ENCODE data around the gene SPATA3. TPM values are rescaled to one million over a fixed set of nuclear protein-coding genes. Genes with fewer than 3 reads are reported as not detected.

The SPATA3 gene
- total RNA-seq, 1 donor from 2014 or later = not detected

- Histone ChIP-seq H3K9ac (ENCODE audit: low read length) (no peak overlapping the region), H4K20me1 (ENCODE audit: insufficient read depth, low read length) (no peaks in the 10 kb centered on the region), H3K36me3 (ENCODE audit: insufficient read depth, low read length) (no peaks in the 10 kb centered on the region), H3K9me3 (ENCODE audit: insufficient read depth, low read depth, low read length) (no peaks in the 10 kb centered on the region), H3K4me3 (ENCODE audit: insufficient read depth, low read depth, low read length) (no peak overlapping the region), H3K27me3 (ENCODE audit: insufficient read depth, low read length) (peaks cover 65% of the 10 kb centered on the region), H3K4me1 (ENCODE audit: insufficient read depth, low read length) (no peaks in the 10 kb centered on the region), H2AFZ (ENCODE audit: low read depth, low read length) (no peak overlapping the region), H3K4me2 (ENCODE audit: low read length) (no peak overlapping the region), H3K79me2 (ENCODE audit: insufficient read depth, low read length) (no peaks in the 10 kb centered on the region), H3K27ac (ENCODE audit: low read depth, low read length) (no peak overlapping the region)
- TF ChIP-seq EZH2 (IDR thresholded peaks at IDR 0.05; ENCODE audit: insufficient read depth, low read length) (no peak), CTCF (IDR thresholded peaks at IDR 0.05; ENCODE audit: insufficient read depth, low read depth, low read length) (no peak)
- Mint-ChIP-seq H3K27ac (ENCODE audit: unreplicated experiment) (no peak overlapping the region), H3K4me1 (ENCODE audit: low read depth, unreplicated experiment) (peaks cover 2% of the 10 kb centered on the region), H3K4me3 (ENCODE audit: unreplicated experiment) (no peak overlapping the region), H3K36me3 (ENCODE audit: low read depth, unreplicated experiment) (no peaks in the 10 kb centered on the region), H3K9me3 (ENCODE audit: unreplicated experiment) (peaks cover 6% of the 10 kb centered on the region), H3K27me3 (ENCODE audit: low read depth, unreplicated experiment) (peaks cover 71% of the 10 kb centered on the region)
- FAIRE-seq = no peak
- DNase-seq (ENCODE audit: low read depth) = no peak
Measured at GRCh38 chr2:231036131-231036530, 40.2 kb downstream of the SPATA3 start.

GRCh38 chr2:231036578-231037106, 40.7 kb downstream of the SPATA3 start:
- H3K4me3 ChIP-seq (ENCODE audit: insufficient read depth, low read depth, low read length) = no peak overlapping the region
- DNase-seq (ENCODE audit: low read depth) (no peak), FAIRE-seq (no peak)
- Mint-ChIP-seq H3K4me3 (ENCODE audit: unreplicated experiment) (peak overlapping the region; percentile 62), H3K4me1 (ENCODE audit: low read depth, unreplicated experiment) (peaks cover 2% of the 10 kb centered on the region), H3K27me3 (ENCODE audit: low read depth, unreplicated experiment) (peaks cover 69% of the 10 kb centered on the region), H3K36me3 (ENCODE audit: low read depth, unreplicated experiment) (no peaks in the 10 kb centered on the region), H3K9me3 (ENCODE audit: unreplicated experiment) (peaks cover 6% of the 10 kb centered on the region), H3K27ac (ENCODE audit: unreplicated experiment) (no peak overlapping the region)
- H2AFZ ChIP-seq (ENCODE audit: low read depth, low read length) = no peak overlapping the region
- H3K27ac ChIP-seq (ENCODE audit: low read depth, low read length) = no peak overlapping the region
- no peak overlapping the region for H3K4me2 ChIP-seq (ENCODE audit: low read length)
- TF ChIP-seq EZH2 (IDR thresholded peaks at IDR 0.05; ENCODE audit: insufficient read depth, low read length) (no peak), CTCF (IDR thresholded peaks at IDR 0.05; ENCODE audit: insufficient read depth, low read depth, low read length) (no peak)
- H3K36me3 ChIP-seq (ENCODE audit: insufficient read depth, low read length) = no peaks in the 10 kb centered on the region
- peaks cover 64% of the 10 kb centered on the region for H3K27me3 ChIP-seq (ENCODE audit: insufficient read depth, low read length)
- no peaks in the 10 kb centered on the region for H3K9me3 ChIP-seq (ENCODE audit: insufficient read depth, low read depth, low read length)
- H3K79me2 ChIP-seq (ENCODE audit: insufficient read depth, low read length) = no peaks in the 10 kb centered on the region
- no peaks in the 10 kb centered on the region for H4K20me1 ChIP-seq (ENCODE audit: insufficient read depth, low read length)
- no peaks in the 10 kb centered on the region for H3K4me1 ChIP-seq (ENCODE audit: insufficient read depth, low read length)
- no peak overlapping the region for H3K9ac ChIP-seq (ENCODE audit: low read length)

GRCh38 chr2:231037202-231037730, 41.3 kb downstream of the SPATA3 start, which contains the start of gene C2orf72:
Gene C2orf72 (plus strand): TSS chr2:231037523. CDS start chr2:231037566, 43 bp downstream.
- Mint-ChIP-seq H3K9me3 (ENCODE audit: unreplicated experiment) (peaks cover 6% of the 10 kb centered on the region), H3K4me3 (ENCODE audit: unreplicated experiment) (peak within 1 kb of the TSS; percentile 69)
- no peak within 1 kb of the TSS for H3K27ac ChIP-seq (ENCODE audit: low read depth, low read length)

More at GRCh38 chr2:231037202-231037730, 41.3 kb downstream of the SPATA3 start, which contains the start of gene C2orf72:
- no peak within 1 kb of the TSS for H3K9ac ChIP-seq (ENCODE audit: low read length)
- H3K4me2 ChIP-seq (ENCODE audit: low read length) = peak within 1 kb of the TSS; percentile 66
- Mint-ChIP-seq H3K4me1 (ENCODE audit: low read depth, unreplicated experiment) (peaks cover 2% of the 10 kb centered on the region), H3K27ac (ENCODE audit: unreplicated experiment) (no peak within 1 kb of the TSS), H3K36me3 (ENCODE audit: low read depth, unreplicated experiment) (no peaks in the 10 kb centered on the region), H3K27me3 (ENCODE audit: low read depth, unreplicated experiment) (peaks cover 65% of the 10 kb centered on the region)
- H3K4me1 ChIP-seq (ENCODE audit: insufficient read depth, low read length) = no peaks in the 10 kb centered on the region
- no peaks in the 10 kb centered on the region for H3K9me3 ChIP-seq (ENCODE audit: insufficient read depth, low read depth, low read length)
- no peak within 1 kb of the TSS for H2AFZ ChIP-seq (ENCODE audit: low read depth, low read length)
- no peaks in the 10 kb centered on the region for H4K20me1 ChIP-seq (ENCODE audit: insufficient read depth, low read length)
- H3K36me3 ChIP-seq (ENCODE audit: insufficient read depth, low read length) = no peaks in the 10 kb centered on the region
- H3K79me2 ChIP-seq (ENCODE audit: insufficient read depth, low read length) = no peaks in the 10 kb centered on the region
- H3K4me3 ChIP-seq (ENCODE audit: insufficient read depth, low read depth, low read length) = no peak within 1 kb of the TSS
- no peak for DNase-seq (ENCODE audit: low read depth)
- TF ChIP-seq EZH2 (IDR thresholded peaks at IDR 0.05; ENCODE audit: insufficient read depth, low read length) = peak; percentile 81
- no peak for TF ChIP-seq CTCF (IDR thresholded peaks at IDR 0.05; ENCODE audit: insufficient read depth, low read depth, low read length)
- peaks cover 61% of the 10 kb centered on the region for H3K27me3 ChIP-seq (ENCODE audit: insufficient read depth, low read length)
- no peak for FAIRE-seq

Data from astrocyte (in vitro differentiated cells and primary cell).